HepG2 (cell line): Measurements from ENCODE around the gene SEMA7A. TPM values are rescaled to one million over a fixed set of nuclear protein-coding genes. Genes with fewer than 3 reads are reported as not detected.

Source experiments
- ADNP ChIP-seq: sonication (generic); formaldehyde crosslinking; IDR thresholded peaks from 2 replicates; pipeline ENCODE4 v1.4.0; 2020; ENCODE audit warnings: missing genetic modification reagents
- BORCS8-MEF2B ChIP-seq: sonication (generic); formaldehyde crosslinking; IDR thresholded peaks from 2 replicates; pipeline ENCODE4 v1.8.0; 2022; ENCODE audit warnings: mild to moderate bottlenecking, missing genetic modification reagents
- CEBPB ChIP-seq: IDR thresholded peaks from 2 replicates; pipeline ENCODE4 v1.6.1; 2011; ENCODE audit warnings: low read depth, low read length, improper control_type of control experiment, borderline replicate concordance
- CHCHD3 ChIP-seq: sonication (generic); formaldehyde crosslinking; IDR thresholded peaks from 2 replicates; pipeline ENCODE4 v1.8.0; 2022; ENCODE audit warnings: mild to moderate bottlenecking, missing genetic modification reagents, moderate library complexity
- ESRRA ChIP-seq: sonication (generic); formaldehyde crosslinking; IDR thresholded peaks from 2 replicates; pipeline ENCODE4 v1.5.1; 2020; ENCODE audit warnings: mild to moderate bottlenecking, low read depth, missing genetic modification reagents
- HMG20A ChIP-seq: IDR thresholded peaks from 2 replicates; pipeline ENCODE4 v1.6.1; 2016; ENCODE audit warnings: borderline replicate concordance
- HNRNPL ChIP-seq: fragments of 200-400 bp; formaldehyde crosslinking; IDR thresholded peaks from 2 replicates; pipeline ENCODE4 v1.6.1; 2017; ENCODE audit warnings: mild to moderate bottlenecking, low read depth, low read length
- KDM5B ChIP-seq: sonication (generic); formaldehyde crosslinking; IDR thresholded peaks from 2 replicates; pipeline ENCODE4 v1.4.0; 2020; ENCODE audit warnings: missing genetic modification reagents, mild to moderate bottlenecking, borderline replicate concordance
- LCORL ChIP-seq, 2 experiments: fragments of 450-650 bp in 1 of 2; sonication (generic) in 1 of 2; formaldehyde crosslinking in 1 of 2; IDR thresholded peaks; 2 replicates each; pipeline versions ENCODE4 v1.5.0 to v1.6.1; 2017 to 2020; ENCODE audit warnings: antibody characterized with exemption in 1 of 2, missing genetic modification reagents in 1 of 2
- REPIN1 ChIP-seq: sonication (generic); formaldehyde crosslinking; IDR thresholded peaks from 2 replicates; pipeline ENCODE4 v1.8.0; 2022; ENCODE audit warnings: missing genetic modification reagents, low read depth, mild to moderate bottlenecking, borderline replicate concordance
- ZNF816 ChIP-seq: sonication (generic); formaldehyde crosslinking; IDR thresholded peaks from 2 replicates; pipeline ENCODE4 v1.8.0; 2022; ENCODE audit warnings: missing genetic modification reagents, mild to moderate bottlenecking, borderline replicate concordance
- polyA plus RNA-seq, 8 experiments: library from polyadenylated mRNA; depleted of rRNA in 3 of 8; stranded (reverse) in 7 of 8; unstranded in 1 of 8; fragments of >200 nt; fragmentation: Illumina TruSeq in 4 of 8; extraction: Trizol in 4 of 8; gene quantifications; 2 replicates each; pipeline versions ENCODE4 v1.2.1 to v1.2.3, GENCODE V29; 2011 to 2016; ENCODE audit warnings: low read depth in 4 of 8, missing spikeins in 1 of 8, mixed read lengths in 1 of 8; ENCODE audit not compliant: insufficient read depth in 1 of 8
- total RNA-seq, 5 experiments: library from RNA; depleted of rRNA; stranded (reverse); fragments of >200 nt; fragmentation: Illumina TruSeq; extraction: Trizol; gene quantifications; 2 replicates each; pipeline ENCODE4 v1.2.3, GENCODE V29; 2016; ENCODE audit warnings: low read depth in 1 of 5
- TF ChIP-seq, protein P1 (sequence below): sonication (generic); formaldehyde crosslinking; IDR thresholded peaks from 2 replicates; pipeline ENCODE4 v1.4.0; 2020; ENCODE audit warnings: mild to moderate bottlenecking, missing genetic modification reagents
- TF ChIP-seq, protein P2 (sequence below): fragments of 450-650 bp; IDR thresholded peaks from 2 replicates; pipeline ENCODE4 v1.6.1; 2017
- TF ChIP-seq, protein P3 (sequence below): sonication (generic); formaldehyde crosslinking; IDR thresholded peaks from 2 replicates; pipeline ENCODE4 v1.8.0; 2022; ENCODE audit warnings: missing genetic modification reagents, mild to moderate bottlenecking, moderate library complexity, borderline replicate concordance
- TF ChIP-seq, protein P4 (sequence below): fragments of 450-650 bp; IDR thresholded peaks from 2 replicates; pipeline ENCODE4 v1.6.1; 2017; ENCODE audit warnings: mild to moderate bottlenecking

The SEMA7A gene
- total and polyA plus RNA-seq, 2 of the 13 experiments (the other 11 are each of a cell fraction or from before 2014, with no cell fraction given): 9.0 to 15.8 TPM

DNA sequence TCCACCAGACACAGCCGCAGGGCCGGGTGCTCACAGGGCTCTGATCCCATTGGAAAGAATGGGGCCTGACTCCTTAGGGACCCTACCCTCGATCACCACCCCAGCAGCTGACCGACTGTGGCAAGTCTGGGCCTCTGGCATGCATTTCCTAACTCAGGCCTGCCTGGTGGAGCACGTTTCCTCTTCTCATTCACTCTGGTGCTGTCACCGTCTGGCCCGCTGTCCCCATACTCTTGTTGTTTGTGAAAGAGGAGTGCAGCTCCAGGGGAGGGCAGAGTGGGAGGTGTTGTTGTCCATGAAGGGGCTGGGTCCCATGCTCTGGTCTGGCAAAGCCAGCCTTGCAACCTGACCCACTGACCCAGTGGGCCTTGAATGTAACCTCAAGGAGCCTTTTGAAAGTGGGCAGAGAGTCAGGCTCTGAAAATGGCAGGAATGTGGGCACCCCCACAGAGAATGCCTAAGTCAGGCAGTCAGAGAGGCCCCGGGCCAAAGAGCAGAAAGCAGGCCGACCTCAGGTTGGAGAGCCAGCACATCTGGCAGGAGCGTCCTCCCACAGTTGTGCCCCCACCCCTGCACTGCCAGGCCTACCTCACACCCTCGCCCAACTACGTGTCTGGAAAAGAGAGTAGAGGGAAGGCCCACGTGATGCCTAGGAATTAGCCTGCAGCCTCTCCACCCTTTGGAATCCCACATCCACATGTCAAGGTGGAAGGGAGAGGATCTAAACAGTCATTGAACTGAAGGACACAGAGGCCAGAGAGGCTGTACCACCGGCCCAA lies 10.9 kb downstream of the SEMA7A start (continued):
- no peak for TF ChIP-seq HMG20A (CRISPR knock-in tag)
- TF ChIP-seq CHCHD3 (CRISPR knock-in tag): no peak
- TF ChIP-seq ZNF816 (CRISPR knock-in tag): no peak
- TF ChIP-seq, protein P1, sequence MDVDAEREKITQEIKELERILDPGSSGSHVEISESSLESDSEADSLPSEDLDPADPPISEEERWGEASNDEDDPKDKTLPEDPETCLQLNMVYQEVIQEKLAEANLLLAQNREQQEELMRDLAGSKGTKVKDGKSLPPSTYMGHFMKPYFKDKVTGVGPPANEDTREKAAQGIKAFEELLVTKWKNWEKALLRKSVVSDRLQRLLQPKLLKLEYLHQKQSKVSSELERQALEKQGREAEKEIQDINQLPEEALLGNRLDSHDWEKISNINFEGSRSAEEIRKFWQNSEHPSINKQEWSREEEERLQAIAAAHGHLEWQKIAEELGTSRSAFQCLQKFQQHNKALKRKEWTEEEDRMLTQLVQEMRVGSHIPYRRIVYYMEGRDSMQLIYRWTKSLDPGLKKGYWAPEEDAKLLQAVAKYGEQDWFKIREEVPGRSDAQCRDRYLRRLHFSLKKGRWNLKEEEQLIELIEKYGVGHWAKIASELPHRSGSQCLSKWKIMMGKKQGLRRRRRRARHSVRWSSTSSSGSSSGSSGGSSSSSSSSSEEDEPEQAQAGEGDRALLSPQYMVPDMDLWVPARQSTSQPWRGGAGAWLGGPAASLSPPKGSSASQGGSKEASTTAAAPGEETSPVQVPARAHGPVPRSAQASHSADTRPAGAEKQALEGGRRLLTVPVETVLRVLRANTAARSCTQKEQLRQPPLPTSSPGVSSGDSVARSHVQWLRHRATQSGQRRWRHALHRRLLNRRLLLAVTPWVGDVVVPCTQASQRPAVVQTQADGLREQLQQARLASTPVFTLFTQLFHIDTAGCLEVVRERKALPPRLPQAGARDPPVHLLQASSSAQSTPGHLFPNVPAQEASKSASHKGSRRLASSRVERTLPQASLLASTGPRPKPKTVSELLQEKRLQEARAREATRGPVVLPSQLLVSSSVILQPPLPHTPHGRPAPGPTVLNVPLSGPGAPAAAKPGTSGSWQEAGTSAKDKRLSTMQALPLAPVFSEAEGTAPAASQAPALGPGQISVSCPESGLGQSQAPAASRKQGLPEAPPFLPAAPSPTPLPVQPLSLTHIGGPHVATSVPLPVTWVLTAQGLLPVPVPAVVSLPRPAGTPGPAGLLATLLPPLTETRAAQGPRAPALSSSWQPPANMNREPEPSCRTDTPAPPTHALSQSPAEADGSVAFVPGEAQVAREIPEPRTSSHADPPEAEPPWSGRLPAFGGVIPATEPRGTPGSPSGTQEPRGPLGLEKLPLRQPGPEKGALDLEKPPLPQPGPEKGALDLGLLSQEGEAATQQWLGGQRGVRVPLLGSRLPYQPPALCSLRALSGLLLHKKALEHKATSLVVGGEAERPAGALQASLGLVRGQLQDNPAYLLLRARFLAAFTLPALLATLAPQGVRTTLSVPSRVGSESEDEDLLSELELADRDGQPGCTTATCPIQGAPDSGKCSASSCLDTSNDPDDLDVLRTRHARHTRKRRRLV: no peak
- TF ChIP-seq HNRNPL: peak; percentile 91
- no peak for TF ChIP-seq ADNP
- peak; percentile 61; the same call in 1 of the 2 replicates for TF ChIP-seq KDM5B
- peak; percentile 51; the same call in 1 of the 2 replicates for TF ChIP-seq ESRRA (CRISPR knock-in tag)
- no peak for TF ChIP-seq LCORL (IDR thresholded peaks at IDR 0.05)
- TF ChIP-seq LCORL (CRISPR knock-in tag; IDR thresholded peaks at IDR 0.05): peak; percentile 55; the same call in 1 of the 2 replicates
- TF ChIP-seq, protein P2, sequence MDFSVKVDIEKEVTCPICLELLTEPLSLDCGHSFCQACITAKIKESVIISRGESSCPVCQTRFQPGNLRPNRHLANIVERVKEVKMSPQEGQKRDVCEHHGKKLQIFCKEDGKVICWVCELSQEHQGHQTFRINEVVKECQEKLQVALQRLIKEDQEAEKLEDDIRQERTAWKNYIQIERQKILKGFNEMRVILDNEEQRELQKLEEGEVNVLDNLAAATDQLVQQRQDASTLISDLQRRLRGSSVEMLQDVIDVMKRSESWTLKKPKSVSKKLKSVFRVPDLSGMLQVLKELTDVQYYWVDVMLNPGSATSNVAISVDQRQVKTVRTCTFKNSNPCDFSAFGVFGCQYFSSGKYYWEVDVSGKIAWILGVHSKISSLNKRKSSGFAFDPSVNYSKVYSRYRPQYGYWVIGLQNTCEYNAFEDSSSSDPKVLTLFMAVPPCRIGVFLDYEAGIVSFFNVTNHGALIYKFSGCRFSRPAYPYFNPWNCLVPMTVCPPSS: no peak
- no peak for TF ChIP-seq CEBPB
- TF ChIP-seq, protein P3, sequence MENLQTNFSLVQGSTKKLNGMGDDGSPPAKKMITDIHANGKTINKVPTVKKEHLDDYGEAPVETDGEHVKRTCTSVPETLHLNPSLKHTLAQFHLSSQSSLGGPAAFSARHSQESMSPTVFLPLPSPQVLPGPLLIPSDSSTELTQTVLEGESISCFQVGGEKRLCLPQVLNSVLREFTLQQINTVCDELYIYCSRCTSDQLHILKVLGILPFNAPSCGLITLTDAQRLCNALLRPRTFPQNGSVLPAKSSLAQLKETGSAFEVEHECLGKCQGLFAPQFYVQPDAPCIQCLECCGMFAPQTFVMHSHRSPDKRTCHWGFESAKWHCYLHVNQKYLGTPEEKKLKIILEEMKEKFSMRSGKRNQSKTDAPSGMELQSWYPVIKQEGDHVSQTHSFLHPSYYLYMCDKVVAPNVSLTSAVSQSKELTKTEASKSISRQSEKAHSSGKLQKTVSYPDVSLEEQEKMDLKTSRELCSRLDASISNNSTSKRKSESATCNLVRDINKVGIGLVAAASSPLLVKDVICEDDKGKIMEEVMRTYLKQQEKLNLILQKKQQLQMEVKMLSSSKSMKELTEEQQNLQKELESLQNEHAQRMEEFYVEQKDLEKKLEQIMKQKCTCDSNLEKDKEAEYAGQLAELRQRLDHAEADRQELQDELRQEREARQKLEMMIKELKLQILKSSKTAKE (CRISPR knock-in tag): peak; percentile 37; the same call in 1 of the 2 replicates
- TF ChIP-seq, protein P4, sequence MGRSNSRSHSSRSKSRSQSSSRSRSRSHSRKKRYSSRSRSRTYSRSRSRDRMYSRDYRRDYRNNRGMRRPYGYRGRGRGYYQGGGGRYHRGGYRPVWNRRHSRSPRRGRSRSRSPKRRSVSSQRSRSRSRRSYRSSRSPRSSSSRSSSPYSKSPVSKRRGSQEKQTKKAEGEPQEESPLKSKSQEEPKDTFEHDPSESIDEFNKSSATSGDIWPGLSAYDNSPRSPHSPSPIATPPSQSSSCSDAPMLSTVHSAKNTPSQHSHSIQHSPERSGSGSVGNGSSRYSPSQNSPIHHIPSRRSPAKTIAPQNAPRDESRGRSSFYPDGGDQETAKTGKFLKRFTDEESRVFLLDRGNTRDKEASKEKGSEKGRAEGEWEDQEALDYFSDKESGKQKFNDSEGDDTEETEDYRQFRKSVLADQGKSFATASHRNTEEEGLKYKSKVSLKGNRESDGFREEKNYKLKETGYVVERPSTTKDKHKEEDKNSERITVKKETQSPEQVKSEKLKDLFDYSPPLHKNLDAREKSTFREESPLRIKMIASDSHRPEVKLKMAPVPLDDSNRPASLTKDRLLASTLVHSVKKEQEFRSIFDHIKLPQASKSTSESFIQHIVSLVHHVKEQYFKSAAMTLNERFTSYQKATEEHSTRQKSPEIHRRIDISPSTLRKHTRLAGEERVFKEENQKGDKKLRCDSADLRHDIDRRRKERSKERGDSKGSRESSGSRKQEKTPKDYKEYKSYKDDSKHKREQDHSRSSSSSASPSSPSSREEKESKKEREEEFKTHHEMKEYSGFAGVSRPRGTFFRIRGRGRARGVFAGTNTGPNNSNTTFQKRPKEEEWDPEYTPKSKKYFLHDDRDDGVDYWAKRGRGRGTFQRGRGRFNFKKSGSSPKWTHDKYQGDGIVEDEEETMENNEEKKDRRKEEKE: no peak
- TF ChIP-seq REPIN1 (CRISPR knock-in tag): no peak
- peak; percentile 42; the same call in 1 of the 2 replicates for TF ChIP-seq BORCS8-MEF2B (CRISPR knock-in tag)
